Transverse colon (tissue), 4 donors: ENCODE results near the gene MSMB.

Experiments used
- CTCF ChIP-seq, 5 experiments: fragments of 200-600 bp in 3 of 5; fragments of 450-650 bp in 2 of 5; sonication (generic) in 3 of 5; IDR thresholded peaks; 1 replicate in 2 of 5; 2 replicates in 3 of 5; pipeline ENCODE4 v1.5.1; 2016 to 2017; ENCODE audit warnings: antibody characterized with exemption in 5 of 5, inconsistent platforms in 3 of 5, mild to moderate bottlenecking in 2 of 5, moderate library complexity in 1 of 5
- EP300 ChIP-seq: sonication (generic); formaldehyde crosslinking; IDR thresholded peaks from one replicate; pipeline ENCODE4 v1.6.1; 2017; ENCODE audit warnings: antibody characterized with exemption, low read depth
- POLR2A ChIP-seq: fragments of 450-650 bp; IDR thresholded peaks from one replicate; pipeline ENCODE4 v1.6.1; 2016; ENCODE audit warnings: antibody characterized with exemption, mild to moderate bottlenecking, moderate library complexity
- POLR2AphosphoS5 ChIP-seq, 3 donors: sonication (generic); formaldehyde crosslinking; IDR thresholded peaks; one replicate each; pipeline ENCODE4 v1.6.1; 2016; ENCODE audit warnings: antibody characterized with exemption in 3 of 3

GRCh38 chr10:46028584-46029460 is 17.2 kb downstream of the MSMB start:
- TF ChIP-seq CTCF (IDR thresholded peaks at IDR 0.05) (peak; percentile 55 to 78 (median 59)), EP300 (no peak), POLR2A (no peak), POLR2AphosphoS5 (IDR thresholded peaks at IDR 0.05) (peak in 1 of 3 donors; percentile 13)
